Keratinocyte (primary cell): ENCODE results near the gene IL19.

Experiments
- EZH2 ChIP-seq: IDR thresholded peaks from one replicate; pipeline ENCODE4 v1.6.1; 2012; ENCODE audit warnings: inconsistent platforms, mild to moderate bottlenecking, low read length, moderate library complexity
- TF ChIP-seq, protein P1 (sequence below), 3 experiments: IDR thresholded peaks in 1 of 3; conservative IDR thresholded peaks in 1 of 3; optimal IDR thresholded peaks in 1 of 3; 2 replicates in 2 of 3; 3 replicates in 1 of 3; pipeline versions ENCODE3 to v1.5.1; 2011; ENCODE audit warnings: low read length in 3 of 3, mild to moderate bottlenecking in 3 of 3, moderate library complexity in 2 of 3, control low read depth in 1 of 3, inconsistent platforms in 1 of 3; ENCODE audit not compliant: insufficient read depth in 2 of 3; ENCODE audit errors: extremely low read depth in 1 of 3

DNA sequence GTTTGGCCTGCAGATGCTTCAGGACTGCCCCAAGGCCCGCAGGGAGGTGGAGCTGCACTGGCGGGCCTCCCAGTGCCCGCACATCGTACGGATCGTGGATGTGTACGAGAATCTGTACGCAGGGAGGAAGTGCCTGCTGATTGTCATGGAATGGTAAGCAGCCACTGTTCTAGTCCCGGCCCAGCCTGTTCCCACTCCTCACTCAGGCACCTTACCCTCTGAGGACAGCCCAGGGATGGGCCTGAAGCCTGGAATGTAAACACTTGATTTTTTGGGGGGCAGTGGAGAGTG is 41.9 kb upstream of the IL19 start:
- TF ChIP-seq, protein P1, sequence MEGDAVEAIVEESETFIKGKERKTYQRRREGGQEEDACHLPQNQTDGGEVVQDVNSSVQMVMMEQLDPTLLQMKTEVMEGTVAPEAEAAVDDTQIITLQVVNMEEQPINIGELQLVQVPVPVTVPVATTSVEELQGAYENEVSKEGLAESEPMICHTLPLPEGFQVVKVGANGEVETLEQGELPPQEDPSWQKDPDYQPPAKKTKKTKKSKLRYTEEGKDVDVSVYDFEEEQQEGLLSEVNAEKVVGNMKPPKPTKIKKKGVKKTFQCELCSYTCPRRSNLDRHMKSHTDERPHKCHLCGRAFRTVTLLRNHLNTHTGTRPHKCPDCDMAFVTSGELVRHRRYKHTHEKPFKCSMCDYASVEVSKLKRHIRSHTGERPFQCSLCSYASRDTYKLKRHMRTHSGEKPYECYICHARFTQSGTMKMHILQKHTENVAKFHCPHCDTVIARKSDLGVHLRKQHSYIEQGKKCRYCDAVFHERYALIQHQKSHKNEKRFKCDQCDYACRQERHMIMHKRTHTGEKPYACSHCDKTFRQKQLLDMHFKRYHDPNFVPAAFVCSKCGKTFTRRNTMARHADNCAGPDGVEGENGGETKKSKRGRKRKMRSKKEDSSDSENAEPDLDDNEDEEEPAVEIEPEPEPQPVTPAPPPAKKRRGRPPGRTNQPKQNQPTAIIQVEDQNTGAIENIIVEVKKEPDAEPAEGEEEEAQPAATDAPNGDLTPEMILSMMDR (optimal IDR thresholded peaks at IDR 0.05 in 1 of 3, IDR thresholded peaks at IDR 0.05 in 1 of 3, conservative IDR thresholded peaks at IDR 0.05 in 1 of 3; ENCODE audit: extremely low read depth in 1 of 3, insufficient read depth in 2 of 3, low read length in 3 of 3), result no peak
- TF ChIP-seq EZH2, result no peak
